ENCODE results near the gene INPP5E.

The INPP5E gene

GRCh38 chr9:136424750-136425362, 14.8 kb downstream of the INPP5E start:
- Histone ChIP-seq H3K27ac (no peak overlapping the region), H3K4me1 (no peaks in the 10 kb centered on the region), H3K4me3 (no peak overlapping the region), H3K27me3 (no peaks in the 10 kb centered on the region), H3K9me3 (no peaks in the 10 kb centered on the region), H3K36me3 (peaks cover 44 to 81% (median 64%) of the 10 kb centered on the region in 3 donors)
- no peak for TF ChIP-seq CTCF (IDR thresholded peaks at IDR 0.05)
- intact Hi-C loops (cut with DNase I; ENCODE audit: low total_unique reads): no loop called here
- no peak for DNase-seq

- peaks cover 57 to 81% (median 66%) of the 10 kb centered on the region in 3 donors for H3K36me3 ChIP-seq
- H3K4me1 ChIP-seq: no peaks in the 10 kb centered on the region
- DNase-seq: no peak
- no peaks in the 10 kb centered on the region for H3K9me3 ChIP-seq
- no peak for TF ChIP-seq CTCF (IDR thresholded peaks at IDR 0.05)
- no peak overlapping the region for H3K4me3 ChIP-seq
- intact Hi-C loops (cut with DNase I; ENCODE audit: low total_unique reads): no loop called here
- H3K27ac ChIP-seq: no peak overlapping the region
- H3K27me3 ChIP-seq: no peaks in the 10 kb centered on the region
Measured at GRCh38 chr9:136423432-136424146, 16.1 kb downstream of the INPP5E start.

GRCh38 chr9:136422876-136423275, 16.8 kb downstream of the INPP5E start:
- Histone ChIP-seq H3K36me3 (peaks cover 59 to 88% (median 74%) of the 10 kb centered on the region in 3 donors), H3K27ac (no peak overlapping the region), H3K4me3 (no peak overlapping the region), H3K9me3 (no peaks in the 10 kb centered on the region), H3K27me3 (no peaks in the 10 kb centered on the region), H3K4me1 (no peaks in the 10 kb centered on the region)
- intact Hi-C loops (cut with DNase I; ENCODE audit: low total_unique reads): no loop called here
- no peak for DNase-seq
- TF ChIP-seq CTCF (IDR thresholded peaks at IDR 0.05): no peak

GRCh38 chr9:136421791-136422190, 17.9 kb downstream of the INPP5E start:
- no peak for DNase-seq
- H3K27me3 ChIP-seq: no peaks in the 10 kb centered on the region
- intact Hi-C loops (cut with DNase I; ENCODE audit: low total_unique reads): no loop called here
- no peak overlapping the region for H3K4me3 ChIP-seq
- peaks cover 70 to 95% (median 81%) of the 10 kb centered on the region in 3 donors for H3K36me3 ChIP-seq
- no peaks in the 10 kb centered on the region for H3K9me3 ChIP-seq
- no peaks in the 10 kb centered on the region for H3K4me1 ChIP-seq
- no peak for TF ChIP-seq CTCF (IDR thresholded peaks at IDR 0.05)
- H3K27ac ChIP-seq: no peak overlapping the region

GRCh38 chr9:136419092-136419420, 20.6 kb downstream of the INPP5E start:
- peaks cover 88 to 100% (median 96%) of the 10 kb centered on the region in 3 donors for H3K36me3 ChIP-seq

More at GRCh38 chr9:136419092-136419420, 20.6 kb downstream of the INPP5E start:
- Histone ChIP-seq H3K9me3 (no peaks in the 10 kb centered on the region), H3K27ac (no peak overlapping the region), H3K4me3 (no peak overlapping the region), H3K4me1 (no peaks in the 10 kb centered on the region), H3K27me3 (no peaks in the 10 kb centered on the region)
- no peak for DNase-seq
- intact Hi-C loops (cut with DNase I; ENCODE audit: low total_unique reads): no loop called here
- TF ChIP-seq CTCF (IDR thresholded peaks at IDR 0.05): no peak
